IMR-90 (cell line): ENCODE results near the gene NRCAM. TPM values are rescaled to one million over a fixed set of nuclear protein-coding genes. Genes with fewer than 3 reads are reported as not detected.

ENCODE experiments used
- ATAC-seq: fragments of 200-7000 bp; cut with Tn5 transposase; 2 replicates; pipeline ENCODE4 v1.9.1; 2020; ENCODE audit warnings: low read depth, mild to moderate bottlenecking, moderate library complexity
- Bru-seq: library from RNA; stranded (reverse); fragments of 400-500 nt; gene quantifications from one replicate; lab custom pipeline; 2021; lab: Mats Ljungman, UMichigan
- BruChase-seq, 2 experiments: library from RNA; stranded (reverse); fragments of 400-500 nt; gene quantifications; one replicate each; lab custom pipeline; 2021; lab: Mats Ljungman, UMichigan
- BruUV-seq: library from RNA; stranded (reverse); fragments of 400-500 nt; replicated peaks from 2 replicates; lab custom pipeline; 2021; lab: Mats Ljungman, UMichigan
- CTCF ChIA-PET: fragments of 300-600 bp; formaldehyde crosslinking; extraction: SDS; loops from one replicate; lab custom pipeline; 2021; ENCODE audit warnings: antibody characterized with exemption; lab: Yijun Ruan, JAX
- POLR2A ChIA-PET: fragments of 300-600 bp; sonication (Branson Sonifier 250); formaldehyde crosslinking; loops from one replicate; lab custom pipeline; 2022; ENCODE audit warnings: antibody characterized with exemption; ENCODE audit not compliant: unreplicated experiment; lab: Charles Lee
- DNase-seq: peaks from one replicate; pipeline ENCODE4 v3.0.0; 2013
- H2AFZ ChIP-seq: replicated peaks from 2 replicates; pipeline ENCODE3; 2013; ENCODE audit warnings: low read length, mild to moderate bottlenecking; ENCODE audit not compliant: poor library complexity
- H2AK5ac ChIP-seq: 2 replicates; pipeline ENCODE4 v1.6.1; 2013; ENCODE audit warnings: low read depth, low read length, inconsistent platforms
- H2AK9ac ChIP-seq: replicated peaks from 2 replicates; pipeline ENCODE3; 2013; ENCODE audit warnings: mild to moderate bottlenecking, low read depth, low read length, moderate library complexity; ENCODE audit not compliant: poor library complexity
- H2BK120ac ChIP-seq: 2 replicates; pipeline ENCODE4 v1.6.1; 2013; ENCODE audit warnings: low read depth, low read length, inconsistent platforms
- H2BK15ac ChIP-seq: 3 replicates; pipeline ENCODE4 v1.6.1; 2013; ENCODE audit warnings: low read depth, low read length, inconsistent platforms
- H2BK20ac ChIP-seq: 2 replicates; pipeline ENCODE4 v1.6.1; 2013; ENCODE audit warnings: low read depth, mild to moderate bottlenecking, inconsistent platforms, low read length, moderate library complexity
- H2BK5ac ChIP-seq: 2 replicates; pipeline ENCODE4 v1.6.1; 2013; ENCODE audit warnings: mild to moderate bottlenecking, low read depth, low read length, inconsistent platforms; ENCODE audit not compliant: poor library complexity, severe bottlenecking
- H3K14ac ChIP-seq: replicated peaks from 2 replicates; pipeline ENCODE4 v1.6.1; 2013; ENCODE audit warnings: low read depth, low read length, inconsistent platforms
- H3K18ac ChIP-seq: 2 replicates; pipeline ENCODE4 v1.6.1; 2013; ENCODE audit warnings: low read depth, low read length, control low read depth
- H3K23ac ChIP-seq: 2 replicates; pipeline ENCODE4 v1.6.1; 2013; ENCODE audit warnings: low read depth, low read length, inconsistent platforms
- H3K27ac ChIP-seq: 2 replicates; pipeline ENCODE4 v1.5.1; 2013; ENCODE audit warnings: mild to moderate bottlenecking, control low read depth, low read length; ENCODE audit not compliant: insufficient read depth
- H3K27me3 ChIP-seq: 2 replicates; pipeline ENCODE4 v1.6.1; 2013; ENCODE audit warnings: low read length; ENCODE audit not compliant: control insufficient read depth, insufficient read depth
- H3K36me3 ChIP-seq: 2 replicates; pipeline ENCODE4 v1.6.1; 2013; ENCODE audit warnings: low read length, mixed read lengths; ENCODE audit not compliant: control insufficient read depth, insufficient read depth
- H3K4ac ChIP-seq: 2 replicates; pipeline ENCODE4 v1.6.1; 2013; ENCODE audit warnings: low read depth, low read length, inconsistent platforms
- H3K4me1 ChIP-seq: 2 replicates; pipeline ENCODE4 v1.6.1; 2013; ENCODE audit warnings: low read length, mixed read lengths; ENCODE audit not compliant: control insufficient read depth, insufficient read depth
- H3K4me2 ChIP-seq: 2 replicates; pipeline ENCODE4 v1.6.1; 2013; ENCODE audit warnings: low read depth, mild to moderate bottlenecking, control low read depth, low read length, moderate library complexity
- H3K4me3 ChIP-seq: 2 replicates; pipeline ENCODE4 v1.5.1; 2013; ENCODE audit warnings: low read depth, mild to moderate bottlenecking, control low read depth, low read length, moderate library complexity; ENCODE audit not compliant: insufficient read depth
- H3K56ac ChIP-seq: 2 replicates; pipeline ENCODE4 v1.6.1; 2013; ENCODE audit warnings: low read length, inconsistent platforms; ENCODE audit not compliant: insufficient read depth; ENCODE audit errors: extremely low read depth
- H3K79me1 ChIP-seq, 2 experiments: 2 replicates each; pipeline ENCODE4 v1.6.1; 2013; ENCODE audit warnings: low read length in 2 of 2, inconsistent platforms in 1 of 2, low read depth in 1 of 2
- H3K9ac ChIP-seq: 2 replicates; pipeline ENCODE4 v1.6.1; 2013; ENCODE audit warnings: low read depth, low read length, control low read depth
- H3K9me1 ChIP-seq: 2 replicates; pipeline ENCODE4 v1.6.1; 2013; ENCODE audit warnings: low read length, inconsistent platforms; ENCODE audit not compliant: insufficient read depth
- H3K9me3 ChIP-seq: 2 replicates; pipeline ENCODE4 v1.6.1; 2013; ENCODE audit warnings: low read length; ENCODE audit not compliant: control insufficient read depth, insufficient read depth
- H4K20me1 ChIP-seq: 2 replicates; pipeline ENCODE4 v1.6.1; 2013; ENCODE audit warnings: low read length, inconsistent platforms; ENCODE audit not compliant: insufficient read depth
- H4K5ac ChIP-seq: 2 replicates; pipeline ENCODE4 v1.6.1; 2013; ENCODE audit warnings: mild to moderate bottlenecking, low read depth, low read length, control low read depth
- H4K8ac ChIP-seq, 2 experiments: 2 replicates each; pipeline ENCODE4 v1.6.1; 2013; ENCODE audit warnings: low read depth in 2 of 2, low read length in 2 of 2, control low read depth in 1 of 2, inconsistent platforms in 1 of 2
- H4K91ac ChIP-seq: 2 replicates; pipeline ENCODE4 v1.6.1; 2013; ENCODE audit warnings: low read depth, low read length, inconsistent platforms; ENCODE audit not compliant: insufficient read depth
- CEBPB ChIP-seq: IDR thresholded peaks from 2 replicates; pipeline ENCODE4 v1.6.1; 2012; ENCODE audit warnings: low read depth, low read length, improper control_type of control experiment
- CHD1 ChIP-seq: IDR thresholded peaks from 2 replicates; pipeline ENCODE4 v1.6.1; 2012; ENCODE audit warnings: low read depth, low read length, improper control_type of control experiment
- CTCF ChIP-seq: conservative IDR thresholded peaks from 2 replicates; pipeline ENCODE4 v1.5.1; 2012; ENCODE audit warnings: mild to moderate bottlenecking, low read depth, low read length, improper control_type of control experiment
- ELK1 ChIP-seq: fragments of 150-350 bp; IDR thresholded peaks from 2 replicates; pipeline ENCODE4 v1.6.1; 2016; ENCODE audit warnings: low read depth, mild to moderate bottlenecking, low read length, moderate library complexity, borderline replicate concordance
- MAFK ChIP-seq: IDR thresholded peaks from 2 replicates; pipeline ENCODE4 v1.6.1; 2012; ENCODE audit warnings: low read depth, low read length, improper control_type of control experiment
- MAZ ChIP-seq: IDR thresholded peaks from 2 replicates; pipeline ENCODE4 v1.6.1; 2012; ENCODE audit warnings: low read depth, mild to moderate bottlenecking, low read length, improper control_type of control experiment, moderate library complexity, borderline replicate concordance
- MXI1 ChIP-seq: IDR thresholded peaks from 2 replicates; pipeline ENCODE4 v1.6.1; 2012; ENCODE audit warnings: low read depth, mild to moderate bottlenecking, low read length, moderate library complexity, borderline replicate concordance
- NFE2L2 ChIP-seq: fragments of 150-350 bp; IDR thresholded peaks from 2 replicates; pipeline ENCODE4 v1.6.1; 2016; ENCODE audit warnings: low read depth, mild to moderate bottlenecking, low read length
- POLR2A ChIP-seq: IDR thresholded peaks from 2 replicates; pipeline ENCODE4 v1.6.1; 2012; ENCODE audit warnings: mild to moderate bottlenecking, low read depth, low read length
- RAD21 ChIP-seq: IDR thresholded peaks from 2 replicates; pipeline ENCODE4 v1.6.1; 2012; ENCODE audit warnings: low read length, improper control_type of control experiment
- RFX5 ChIP-seq: IDR thresholded peaks from 2 replicates; pipeline ENCODE4 v1.8.0; 2012; ENCODE audit warnings: low read depth, mild to moderate bottlenecking, low read length, moderate library complexity
- SMC3 ChIP-seq: fragments of 150-350 bp; IDR thresholded peaks from 2 replicates; pipeline ENCODE4 v1.6.1; 2016; ENCODE audit warnings: low read depth, mild to moderate bottlenecking, antibody characterized with exemption, low read length, moderate library complexity
- USF2 ChIP-seq: fragments of 150-350 bp; IDR thresholded peaks from 2 replicates; pipeline ENCODE4 v1.6.1; 2017; ENCODE audit warnings: mild to moderate bottlenecking, antibody characterized with exemption, low read length, low read depth
- WGBS, 2 experiments: methylation state at CpG; one replicate each; pipeline versions ENCODE4 v1.1.5 to v1.1.7; 2013; ENCODE audit warnings: missing lambda C conversion rate in 2 of 2; ENCODE audit not compliant: insufficient read length in 1 of 2; ENCODE audit errors: extremely low coverage in 2 of 2; 5-methylcytosine and 5-hydroxymethylcytosine counted together
- dilution Hi-C: fragments of 300-500 bp; cut with HindIII; formaldehyde crosslinking; loops from one replicate; pipeline ENCODE4 v1.14.3; 2018; ENCODE audit warnings: low sequenced_read_pairs; ENCODE audit not compliant: unreplicated experiment
- in situ Hi-C: fragments of 300-500 bp; cut with MboI; formaldehyde crosslinking; loops from 3 replicates; pipeline ENCODE4 v1.14.3; 2019; ENCODE audit warnings: low sequenced_read_pairs, inconsistent platforms, mixed read lengths
- intact Hi-C: fragments of 100-400 bp; cut with micrococcal nuclease; formaldehyde crosslinking; loops from 2 replicates; pipeline ENCODE4 v1.10.0; 2022
- long read RNA-seq: library from polyadenylated mRNA; unstranded; transcript quantifications from one replicate; pipeline ENCODE4 v2.0.0, GENCODE V29; 2021; ENCODE audit not compliant: unreplicated experiment
- polyA plus RNA-seq, 3 experiments: library from polyadenylated mRNA; depleted of rRNA; stranded (reverse); fragments of >200 nt; gene quantifications; 2 replicates each; pipeline ENCODE4 v1.2.3, GENCODE V29; 2012; ENCODE audit warnings: low replicate concordance in 1 of 3
- total RNA-seq: library from RNA; depleted of rRNA; stranded (reverse); fragments of >200 nt; gene quantifications from 2 replicates; pipeline ENCODE4 v1.2.3, GENCODE V29; 2012; rRNA removed

Gene NRCAM
- total RNA-seq (0.83 and 1.1 TPM in 2 replicates), polyA plus RNA-seq (2012; rRNA removed) (0.43 and 0.46 TPM in 2 replicates), Bru-seq, nascent RNA (percentile 16 among the genes with signal in this experiment), BruChase-seq, experiment 1, labeled RNA remaining after a 6-hour chase (percentile 14 among the genes with signal in this experiment), BruChase-seq, experiment 2, labeled RNA remaining after a 2-hour chase (percentile 13 among the genes with signal in this experiment)
- polyA plus RNA-seq (2012; cell fraction: cytosol; rRNA removed), result 0.08 and 0.10 TPM in 2 replicates
- polyA plus RNA-seq (2012; cell fraction: nucleus; rRNA removed; ENCODE audit: low replicate concordance), result 0.15 and 0.48 TPM in 2 replicates
- long read RNA-seq, result 0 reads

GRCh38 chr7:108455998-108456677 lies at the start of gene NRCAM:
TSS of gene NRCAM (minus strand) at chr7:108456436. CDS start at chr7:108240064, 216,372 bp downstream.
- H2AFZ ChIP-seq, result peak within 1 kb of the TSS; percentile 84
- ATAC-seq (peak; percentile 28), DNase-seq (no peak)
- H3K14ac ChIP-seq, result no peak within 1 kb of the TSS
- no peak within 1 kb of the TSS for H3K4ac ChIP-seq
- no peaks in the 10 kb centered on the region for H3K36me3 ChIP-seq
- intact Hi-C loops, result loop anchor here (2.0 kb wide), 1 partner anchor 41 kb away; no protein-coding TSS in a partner anchor
- CTCF ChIA-PET, result interaction anchor here (1.2 kb wide), 1 partner anchor 275 kb away, joined by 3 read pairs; no protein-coding TSS in a partner anchor
- H3K9ac ChIP-seq, result no peak within 1 kb of the TSS
- 2% methylated on average over 43 of the region's 81 CpGs; no CpG with 5 or more reads in 1 of the 2 experiments for WGBS, 2 experiments
- H4K8ac ChIP-seq, result no peak within 1 kb of the TSS
- no peak within 1 kb of the TSS for H3K56ac ChIP-seq
- no peak within 1 kb of the TSS for H3K23ac ChIP-seq
- POLR2A ChIA-PET, result interaction anchor here (0.7 kb wide), 1 partner anchor 13 kb away, joined by 6 read pairs; no protein-coding TSS in a partner anchor
- no peak within 1 kb of the TSS for H4K91ac ChIP-seq
- peaks cover 51% of the 10 kb centered on the region for H3K27me3 ChIP-seq
- dilution Hi-C loops, result no loop called here
- peak within 1 kb of the TSS; percentile 89 for H3K4me2 ChIP-seq
- H4K20me1 ChIP-seq, result no peaks in the 10 kb centered on the region
- H3K27ac ChIP-seq, result no peak within 1 kb of the TSS
- no TSS peak for BruUV-seq
- no peak within 1 kb of the TSS for H2BK20ac ChIP-seq
- no peak within 1 kb of the TSS for H2AK5ac ChIP-seq
- H3K4me1 ChIP-seq, result no peaks in the 10 kb centered on the region; the same call in 1 of the 2 replicates
- H3K9me3 ChIP-seq, result no peaks in the 10 kb centered on the region
- no peak within 1 kb of the TSS for H2BK15ac ChIP-seq
- H2AK9ac ChIP-seq, result no peak within 1 kb of the TSS
- no peak within 1 kb of the TSS for H2BK5ac ChIP-seq
- H3K18ac ChIP-seq, result no peak within 1 kb of the TSS
- peak within 1 kb of the TSS; percentile 43 for H3K4me3 ChIP-seq
- H2BK120ac ChIP-seq, result no peak within 1 kb of the TSS
- no peaks in the 10 kb centered on the region for H3K79me1 ChIP-seq
- no peaks in the 10 kb centered on the region; the same call in 1 of the 2 replicates for H3K9me1 ChIP-seq
- H4K5ac ChIP-seq, result no peak within 1 kb of the TSS
- in situ Hi-C loops, result no loop called here
- TF ChIP-seq POLR2A (no peak), NFE2L2 (no peak), CEBPB (no peak), MAFK (no peak), RFX5 (no peak), ELK1 (no peak), CHD1 (no peak), CTCF (no peak), MAZ (no peak), USF2 (no peak), MXI1 (no peak), SMC3 (no peak), RAD21 (no peak)
